HK-2 (cell line): Measurements from ENCODE around the gene SIAE.
A peak's percentile ranks its signal among the peaks of the same experiment; 100 is the strongest.

Experiments used
- DNase-seq: peaks from one replicate; pipeline ENCODE4 v3.0.0-alpha.2; 2018; ENCODE audit not compliant: unreplicated experiment

SIAE gene

GRCh38 chr11:124663861-124664260 is 9.7 kb downstream of the SIAE start:
- no peak for DNase-seq

- DNase-seq: no peak
Measured at GRCh38 chr11:124662106-124662505, 11.4 kb downstream of the SIAE start.

GRCh38 chr11:124661553-124661952 is 12.0 kb downstream of the SIAE start:
- DNase-seq: no peak

- no peak for DNase-seq
Measured at GRCh38 chr11:124658986-124659385, 14.6 kb downstream of the SIAE start.

GRCh38 chr11:124658501-124658900 is 15.0 kb downstream of the SIAE start:
- DNase-seq: no peak

- DNase-seq: no peak
Measured at GRCh38 chr11:124657904-124658303, 15.6 kb downstream of the SIAE start.

- no peak for DNase-seq
Measured at GRCh38 chr11:124656774-124657630, 16.5 kb downstream of the SIAE start.

- DNase-seq: no peak
Measured at GRCh38 chr11:124648610-124649009, 24.9 kb downstream of the SIAE start.

GRCh38 chr11:124646148-124646547 is 27.4 kb downstream of the SIAE start:
- DNase-seq: no peak

GRCh38 chr11:124644426-124645280 is 28.9 kb downstream of the SIAE start:
- DNase-seq: peak; percentile 43

- no peak for DNase-seq
Measured at GRCh38 chr11:124643605-124644425, 29.7 kb downstream of the SIAE start.

- DNase-seq: no peak
Measured at GRCh38 chr11:124643042-124643604, 30.4 kb downstream of the SIAE start.

GRCh38 chr11:124642628-124643027 is 30.9 kb downstream of the SIAE start:
- no peak for DNase-seq

GRCh38 chr11:124640666-124641065 is 32.9 kb downstream of the SIAE start:
- no peak for DNase-seq

GRCh38 chr11:124639186-124639585 is 34.4 kb downstream of the SIAE start:
- DNase-seq: no peak

GRCh38 chr11:124638500-124638899 is 35.0 kb downstream of the SIAE start:
- DNase-seq: no peak

GRCh38 chr11:124635932-124636331 is 37.6 kb downstream of the SIAE start:
- DNase-seq: no peak

- no peak for DNase-seq
Measured at GRCh38 chr11:124633355-124633754, 40.2 kb downstream of the SIAE start.

- DNase-seq: no peak
Measured at GRCh38 chr11:124629961-124630360, 43.6 kb downstream of the SIAE start.

GRCh38 chr11:124627546-124627945 is 46.0 kb downstream of the SIAE start:
- DNase-seq: no peak

- DNase-seq: no peak
Measured at GRCh38 chr11:124625504-124626168, 47.9 kb downstream of the SIAE start.
